Tibial nerve (tissue), 4 donors: ENCODE data around the gene DES. TPM values are rescaled to one million over a fixed set of nuclear protein-coding genes. Genes with fewer than 3 reads are reported as not detected.
"Not testable (repeated sequence)": the region's sequence is repeated elsewhere in the genome, so short reads cannot be mapped to it uniquely, and the experiment has no call there.

Source experiments
- DNase-seq, 2 donors: peaks; one replicate each; pipeline ENCODE4 v3.0.0-alpha.2; 2019; ENCODE audit warnings: low spot score in 2 of 2
- H3K27ac ChIP-seq, 4 donors: fragments of 200-600 bp; sonication (generic) in 3 of 4; one replicate each; pipeline ENCODE4 v1.5.1; 2017 to 2019; ENCODE audit warnings: mild to moderate bottlenecking in 1 of 4
- H3K27me3 ChIP-seq, 2 donors: fragments of 200-600 bp; sonication (generic) in 1 of 2; one replicate each; pipeline versions ENCODE4 v1.5.1 to v1.6.0; 2017 to 2019
- H3K36me3 ChIP-seq, 3 donors: fragments of 200-600 bp; sonication (generic); one replicate each; pipeline ENCODE4 v1.5.1; 2018 to 2019
- H3K4me1 ChIP-seq, 4 donors: fragments of 200-600 bp; sonication (generic) in 3 of 4; one replicate each; pipeline ENCODE4 v1.5.1; 2017 to 2019
- H3K4me3 ChIP-seq, 4 donors: fragments of 200-600 bp; sonication (generic) in 3 of 4; one replicate each; pipeline ENCODE4 v1.5.1; 2017 to 2019; ENCODE audit warnings: mild to moderate bottlenecking in 1 of 4, moderate library complexity in 1 of 4
- H3K9me3 ChIP-seq, 4 donors: fragments of 200-600 bp; sonication (generic) in 3 of 4; one replicate each; pipeline ENCODE4 v1.5.1; 2017 to 2019
- EP300 ChIP-seq, 2 donors: sonication (generic); formaldehyde crosslinking; IDR thresholded peaks; one replicate each; pipeline ENCODE4 v1.6.1; 2017; ENCODE audit warnings: antibody characterized with exemption in 2 of 2, mild to moderate bottlenecking in 1 of 2
- POLR2A ChIP-seq, 2 donors: fragments of 450-650 bp; IDR thresholded peaks; one replicate each; pipeline ENCODE4 v1.6.1; 2017; ENCODE audit warnings: antibody characterized with exemption in 2 of 2, mild to moderate bottlenecking in 2 of 2, moderate library complexity in 2 of 2
- WGBS, 2 donors: methylation state at CpG; one replicate each; pipeline ENCODE4 v1.1.5; 2018; 5-methylcytosine and 5-hydroxymethylcytosine counted together
- total RNA-seq, 4 donors: library from RNA; depleted of rRNA; stranded (reverse); fragments of >200 nt; gene quantifications; one replicate each; pipeline ENCODE4 v1.1.0, GENCODE V29; 2016
- TF ChIP-seq, protein P1 (sequence below), 5 experiments: fragments of 200-600 bp in 3 of 5; fragments of 450-650 bp in 2 of 5; sonication (generic) in 3 of 5; IDR thresholded peaks; one replicate each; pipeline ENCODE4 v1.5.1; 2016 to 2019; ENCODE audit warnings: antibody characterized with exemption in 5 of 5, mild to moderate bottlenecking in 3 of 5, moderate library complexity in 2 of 5

The DES gene
- total RNA-seq, 4 donors from 2014 or later: 20.7 to 50.4 (median 25.0) TPM

DNA sequence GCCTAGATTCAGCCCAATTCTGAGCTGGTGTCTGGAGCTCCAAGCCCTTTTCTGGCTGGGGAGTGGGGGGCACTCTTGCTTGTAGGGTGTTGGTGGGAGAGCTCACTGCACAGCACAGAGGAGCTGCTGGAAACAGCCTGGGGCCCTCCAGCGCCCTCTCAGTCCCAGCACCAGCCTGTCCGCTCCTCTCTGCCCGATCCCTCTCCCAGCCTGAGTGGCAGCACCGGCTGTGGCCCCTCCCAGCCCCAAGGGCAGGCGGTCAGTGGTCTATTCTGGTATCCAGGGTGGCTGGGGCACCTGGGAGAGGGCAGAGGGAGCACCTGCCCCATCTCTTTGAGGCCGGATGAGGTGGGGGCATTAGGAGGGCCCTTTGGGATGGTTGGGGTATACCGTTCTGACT, 13.2 kb upstream of the DES start:
- TF ChIP-seq, protein P1, sequence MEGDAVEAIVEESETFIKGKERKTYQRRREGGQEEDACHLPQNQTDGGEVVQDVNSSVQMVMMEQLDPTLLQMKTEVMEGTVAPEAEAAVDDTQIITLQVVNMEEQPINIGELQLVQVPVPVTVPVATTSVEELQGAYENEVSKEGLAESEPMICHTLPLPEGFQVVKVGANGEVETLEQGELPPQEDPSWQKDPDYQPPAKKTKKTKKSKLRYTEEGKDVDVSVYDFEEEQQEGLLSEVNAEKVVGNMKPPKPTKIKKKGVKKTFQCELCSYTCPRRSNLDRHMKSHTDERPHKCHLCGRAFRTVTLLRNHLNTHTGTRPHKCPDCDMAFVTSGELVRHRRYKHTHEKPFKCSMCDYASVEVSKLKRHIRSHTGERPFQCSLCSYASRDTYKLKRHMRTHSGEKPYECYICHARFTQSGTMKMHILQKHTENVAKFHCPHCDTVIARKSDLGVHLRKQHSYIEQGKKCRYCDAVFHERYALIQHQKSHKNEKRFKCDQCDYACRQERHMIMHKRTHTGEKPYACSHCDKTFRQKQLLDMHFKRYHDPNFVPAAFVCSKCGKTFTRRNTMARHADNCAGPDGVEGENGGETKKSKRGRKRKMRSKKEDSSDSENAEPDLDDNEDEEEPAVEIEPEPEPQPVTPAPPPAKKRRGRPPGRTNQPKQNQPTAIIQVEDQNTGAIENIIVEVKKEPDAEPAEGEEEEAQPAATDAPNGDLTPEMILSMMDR (IDR thresholded peaks at IDR 0.05): no peak
- TF ChIP-seq POLR2A (IDR thresholded peaks at IDR 0.05): no peak
- TF ChIP-seq EP300 (IDR thresholded peaks at IDR 0.05): no peak
- no peak for DNase-seq
- Histone ChIP-seq H3K36me3 (no peaks in the 10 kb centered on the region), H3K4me3 (no peak overlapping the region), H3K27me3 (no peaks in the 10 kb centered on the region), H3K27ac (no peak overlapping the region), H3K9me3 (no peaks in the 10 kb centered on the region), H3K4me1 (no peaks in the 10 kb centered on the region)
- 78 to 86% methylated on average over 7 of the region's 7 CpGs for WGBS, 2 donors

- Histone ChIP-seq H3K27ac (no peak overlapping the region), H3K4me1 (no peaks in the 10 kb centered on the region), H3K9me3 (no peaks in the 10 kb centered on the region), H3K27me3 (no peaks in the 10 kb centered on the region), H3K36me3 (no peaks in the 10 kb centered on the region), H3K4me3 (no peak overlapping the region)
- 74 to 79% methylated on average over 9 of the region's 9 CpGs for WGBS, 2 donors
- DNase-seq: no peak
- TF ChIP-seq, protein P1 (IDR thresholded peaks at IDR 0.05): no peak
- TF ChIP-seq POLR2A (IDR thresholded peaks at IDR 0.05) (no peak), EP300 (IDR thresholded peaks at IDR 0.05) (no peak)
These were observed 12.7 kb upstream of the DES start for GRCh38 chr2:219405451-219405850.

DNA sequence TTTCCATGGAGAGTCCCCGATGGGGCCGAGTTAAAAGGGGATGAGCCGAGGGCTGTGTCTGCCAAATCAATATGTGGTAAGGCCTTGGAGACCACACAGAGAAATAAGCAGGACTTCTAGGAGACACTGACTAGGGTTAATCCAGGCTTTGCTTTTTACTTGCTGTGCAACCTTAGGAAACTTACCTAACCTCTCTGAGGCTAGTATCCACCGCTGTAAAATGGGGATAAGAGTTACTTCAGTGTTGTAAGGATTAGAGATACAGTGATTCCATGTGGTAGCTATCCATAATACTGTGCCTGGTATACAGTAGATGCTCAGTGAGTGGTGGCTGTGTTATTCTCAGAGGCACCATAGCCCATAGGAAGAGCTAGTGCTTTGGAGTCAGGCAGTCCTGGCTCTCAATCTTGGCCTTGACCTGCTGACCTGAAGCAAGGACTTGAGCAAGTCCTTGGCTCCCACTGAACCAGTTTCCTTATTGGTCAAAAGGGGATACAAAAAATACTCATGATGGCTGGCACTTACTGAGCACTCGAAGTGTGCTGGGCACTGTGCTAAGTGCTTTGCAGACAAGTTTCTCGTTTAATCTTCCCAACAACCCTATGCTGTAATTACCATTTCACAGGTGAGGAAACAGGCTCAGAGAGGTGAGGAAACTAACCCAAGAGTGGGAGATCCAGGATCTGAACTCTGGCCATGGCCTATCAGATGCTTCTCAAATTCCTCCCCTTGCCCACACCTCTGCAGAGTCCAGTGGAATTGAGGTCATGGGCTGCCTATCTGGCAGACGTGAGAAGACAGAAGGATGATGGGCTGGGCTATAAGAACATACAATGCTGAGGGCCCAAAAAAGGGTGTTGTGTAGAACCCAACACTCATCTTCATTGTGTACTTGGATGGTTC, 12.0 kb upstream of the DES start:
- H3K4me1 ChIP-seq: no peaks in the 10 kb centered on the region
- H3K27ac ChIP-seq: no peak overlapping the region
- no peak for DNase-seq
- H3K27me3 ChIP-seq: peaks cover 0 to 2% of the 10 kb centered on the region in 2 donors
- no peak overlapping the region for H3K4me3 ChIP-seq
- no peaks in the 10 kb centered on the region for H3K9me3 ChIP-seq
- WGBS, 2 donors: 83 to 90% methylated on average over 7 of the region's 7 CpGs
- no peaks in the 10 kb centered on the region for H3K36me3 ChIP-seq
- TF ChIP-seq EP300 (IDR thresholded peaks at IDR 0.05) (no peak), POLR2A (IDR thresholded peaks at IDR 0.05) (no peak)
- TF ChIP-seq, protein P1 (IDR thresholded peaks at IDR 0.05): no peak

DNA sequence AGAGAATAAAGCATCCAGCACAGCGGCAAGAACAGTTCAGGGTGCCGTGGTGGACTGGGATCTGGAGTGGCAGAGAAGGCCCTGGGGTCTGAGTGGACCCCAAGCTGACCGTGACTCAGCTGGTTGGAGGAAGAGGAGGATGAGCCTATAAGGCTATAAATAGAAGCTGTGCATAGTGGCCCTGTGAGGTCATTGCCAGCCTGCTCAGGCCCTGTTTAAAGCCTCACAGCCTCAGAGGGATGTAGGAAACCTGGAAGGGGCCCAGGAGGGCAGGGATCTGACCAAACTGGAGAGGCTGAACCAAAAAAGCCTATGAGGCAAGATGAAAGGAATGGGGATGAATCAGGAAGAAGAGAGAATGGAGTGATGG, 11.3 kb upstream of the DES start:
- WGBS, 2 donors: 67 to 69% methylated on average over 3 of the region's 3 CpGs
- H3K4me1 ChIP-seq: no peaks in the 10 kb centered on the region
- no peaks in the 10 kb centered on the region for H3K36me3 ChIP-seq
- DNase-seq: no peak
- H3K27me3 ChIP-seq: peaks cover 0 to 8% of the 10 kb centered on the region in 2 donors
- no peak overlapping the region for H3K4me3 ChIP-seq
- H3K9me3 ChIP-seq: peaks cover 0 to 4% (median 0%) of the 10 kb centered on the region in 4 donors
- no peak for TF ChIP-seq EP300 (IDR thresholded peaks at IDR 0.05)
- TF ChIP-seq, protein P1 (IDR thresholded peaks at IDR 0.05): no peak
- no peak overlapping the region for H3K27ac ChIP-seq

- not testable (repeated sequence) for H3K9me3 ChIP-seq, H3K4me1 ChIP-seq, H3K27me3 ChIP-seq, H3K4me3 ChIP-seq, H3K27ac ChIP-seq, H3K36me3 ChIP-seq, DNase-seq
- 61 to 71% methylated on average over 5 of the region's 5 CpGs for WGBS, 2 donors
These were observed 10.8 kb upstream of the DES start for GRCh38 chr2:219407343-219407742.
